Fibroblast of pulmonary artery (primary cell): ENCODE data around the gene RAB3C.

Source experiments
- DNase-seq: peaks from one replicate; pipeline ENCODE4 v3.0.0-alpha.2; 2010; ENCODE audit warnings: low read depth
- H3K4me3 ChIP-seq: replicated peaks from 2 replicates; pipeline ENCODE4 v1.5.1; 2011; ENCODE audit warnings: low read depth, mild to moderate bottlenecking, control low read depth, low read length, moderate library complexity
- CTCF ChIP-seq: IDR thresholded peaks from 2 replicates; pipeline ENCODE4 v1.5.1; 2011; ENCODE audit warnings: mild to moderate bottlenecking, control low read depth, low read length, inconsistent platforms; ENCODE audit errors: missing control alignments

RAB3C gene

DNA sequence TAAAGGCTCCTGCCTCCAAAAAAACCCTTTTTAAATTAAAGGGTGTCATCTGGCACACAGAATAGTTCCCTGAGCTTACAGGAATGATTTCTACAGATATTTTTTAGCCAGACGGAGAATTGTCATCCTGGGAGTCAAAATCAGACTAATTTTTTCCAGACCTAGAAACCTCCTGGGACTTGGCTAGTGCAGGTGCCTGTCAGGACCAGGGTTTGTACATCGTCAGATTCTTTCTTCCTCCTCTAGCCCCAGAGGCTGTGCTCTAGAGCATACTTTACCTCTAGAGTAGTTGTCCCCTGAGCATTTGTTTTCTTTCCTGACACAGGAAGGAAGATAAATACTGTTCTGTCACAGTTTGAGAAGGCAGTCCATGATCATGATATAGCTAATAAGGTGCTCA lies 52.5 kb downstream of the RAB3C start:
- H3K4me3 ChIP-seq = no peak overlapping the region
- no peak for DNase-seq
- no peak for TF ChIP-seq CTCF

DNA sequence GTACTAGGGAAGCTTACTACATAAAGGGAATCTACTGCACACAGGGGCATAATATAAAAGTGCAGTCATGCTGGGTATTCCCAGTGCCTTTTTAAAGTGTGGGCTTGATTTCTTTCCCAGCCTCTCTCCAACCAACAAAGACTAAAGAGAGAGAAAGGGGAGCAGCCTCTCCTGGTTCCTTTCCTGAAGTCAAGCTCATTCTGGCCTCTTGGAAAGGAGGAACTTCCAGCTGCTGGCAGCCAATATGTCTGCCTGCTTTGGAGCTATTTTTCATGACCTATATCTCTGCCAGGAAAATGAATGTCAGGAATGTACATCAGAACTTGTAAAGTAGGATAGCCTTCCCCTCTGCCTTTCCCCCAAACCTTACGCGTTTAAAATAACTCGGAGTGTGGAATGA lies 57.1 kb downstream of the RAB3C start:
- no peak for DNase-seq
- H3K4me3 ChIP-seq = no peak overlapping the region

DNA sequence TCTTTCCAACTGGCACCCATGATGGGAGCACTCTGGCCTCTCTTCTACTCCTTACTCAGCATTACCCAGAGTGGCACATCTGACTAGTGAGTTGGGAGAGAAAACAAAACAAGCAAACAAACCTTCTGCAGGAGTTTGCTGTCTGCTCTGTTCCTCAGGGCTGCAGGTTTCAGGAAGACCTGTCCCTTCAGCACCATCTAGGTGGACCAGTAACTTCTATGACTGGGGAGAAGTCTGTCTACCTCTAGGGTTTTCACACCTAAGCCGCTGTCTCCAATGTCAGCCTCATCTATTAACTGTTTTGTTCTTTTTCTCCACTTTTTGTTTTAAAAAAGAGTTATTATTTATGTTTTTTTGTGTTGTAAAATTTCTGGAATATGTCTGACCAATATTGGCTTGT lies 58.7 kb downstream of the RAB3C start:
- no peak overlapping the region for H3K4me3 ChIP-seq
- TF ChIP-seq CTCF = no peak
- no peak for DNase-seq

More for the DNA sequence above, 57.1 kb downstream of the RAB3C start:
- TF ChIP-seq CTCF = no peak

GRCh38 chr5:58648846-58649245 lies 66.0 kb downstream of the RAB3C start:
- no peak overlapping the region for H3K4me3 ChIP-seq
- no peak for TF ChIP-seq CTCF
- DNase-seq = no peak

DNA sequence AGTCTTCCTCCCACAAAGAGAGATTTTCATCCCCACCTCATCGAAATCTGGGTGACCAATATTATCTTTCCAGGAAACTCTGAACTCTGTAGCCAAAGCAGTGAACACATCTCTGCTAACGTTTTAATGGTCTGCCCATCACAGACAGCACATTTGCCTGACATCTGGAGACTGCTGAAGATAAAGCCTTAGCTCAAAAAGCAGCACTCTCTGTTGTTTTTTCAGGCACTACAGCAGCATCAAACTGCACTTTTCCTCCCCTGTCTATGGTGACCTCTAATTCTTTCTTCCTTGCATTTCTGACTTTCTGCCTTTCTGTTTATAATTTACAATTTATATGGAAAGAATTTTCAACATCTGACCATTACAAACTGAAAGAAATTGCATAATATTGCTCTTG lies 66.8 kb downstream of the RAB3C start:
- DNase-seq = no peak
- H3K4me3 ChIP-seq = no peak overlapping the region
- no peak for TF ChIP-seq CTCF

DNA sequence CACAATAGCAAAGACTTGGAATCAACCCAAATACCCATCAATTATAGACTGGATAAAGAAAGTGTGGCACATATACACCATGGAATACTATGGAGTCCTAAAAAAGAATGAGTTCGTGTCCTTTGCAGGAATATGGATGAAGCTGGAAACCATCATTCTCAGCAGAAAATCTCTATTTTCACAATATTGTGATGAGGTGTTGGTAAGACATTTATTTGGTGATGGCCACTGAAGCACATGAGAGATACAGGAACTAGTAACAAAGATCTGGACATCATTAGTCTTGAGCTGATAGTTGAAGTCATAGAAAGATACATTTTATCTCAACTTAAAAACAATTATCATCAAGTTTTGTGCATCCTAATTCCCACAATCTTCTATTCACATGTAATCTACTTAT lies 70.6 kb downstream of the RAB3C start:
- TF ChIP-seq CTCF = no peak
- no peak for DNase-seq
- no peak overlapping the region for H3K4me3 ChIP-seq

DNA sequence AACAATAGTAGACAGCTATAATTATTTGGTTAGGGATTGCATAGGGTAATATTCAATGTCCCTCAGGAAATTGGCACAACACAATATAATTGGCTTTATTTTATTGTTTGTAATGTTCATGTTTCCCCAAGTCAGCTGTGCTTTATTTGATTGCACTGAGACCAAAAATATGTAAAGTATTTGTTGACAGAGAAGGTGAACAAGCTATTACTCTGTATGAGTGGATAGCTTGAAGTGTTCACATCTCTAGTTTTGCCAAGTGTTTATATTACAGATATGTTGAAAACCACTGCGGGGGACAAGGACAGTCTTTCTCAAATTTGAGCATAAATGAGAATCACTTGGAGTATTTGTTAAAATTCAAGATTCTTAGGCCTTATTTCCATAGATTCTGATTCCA lies 83.3 kb downstream of the RAB3C start:
- no peak for TF ChIP-seq CTCF
- no peak for DNase-seq
- H3K4me3 ChIP-seq = no peak overlapping the region
